ENCODE results near the gene ZSWIM2.

ZSWIM2 gene

DNA sequence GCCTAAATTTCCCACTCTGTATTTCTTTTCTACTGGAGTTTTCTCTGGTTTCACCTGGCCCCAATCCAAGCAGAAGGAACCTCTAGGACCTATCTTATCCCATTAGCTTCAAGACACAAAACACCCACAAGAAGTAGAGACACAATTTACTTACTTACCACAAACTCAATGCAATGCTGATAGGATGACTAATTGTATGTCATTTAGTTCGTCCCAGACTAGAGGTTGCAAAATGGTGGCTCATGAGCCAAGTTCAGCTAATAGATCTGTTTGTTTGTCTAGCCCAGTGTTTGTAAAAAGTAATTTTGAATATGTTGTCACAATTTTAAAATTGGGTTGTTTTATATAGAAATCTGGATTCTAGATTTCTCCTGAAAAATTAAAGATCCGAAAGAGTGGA, 34.7 kb upstream of the ZSWIM2 start:
- Histone ChIP-seq H3K36me3 (ENCODE audit: low read depth) (no peaks in the 10 kb centered on the region), H3K4me3 (ENCODE audit: severe bottlenecking) (no peak overlapping the region), H3K9me3 (ENCODE audit: severe bottlenecking) (no peaks in the 10 kb centered on the region), H3K27ac (ENCODE audit: poor library complexity, severe bottlenecking) (no peak overlapping the region), H3K4me1 (ENCODE audit: insufficient read depth, poor library complexity, severe bottlenecking) (no peaks in the 10 kb centered on the region), H3K27me3 (ENCODE audit: insufficient read depth, poor library complexity, severe bottlenecking) (no peaks in the 10 kb centered on the region)
- TF ChIP-seq, protein P1, sequence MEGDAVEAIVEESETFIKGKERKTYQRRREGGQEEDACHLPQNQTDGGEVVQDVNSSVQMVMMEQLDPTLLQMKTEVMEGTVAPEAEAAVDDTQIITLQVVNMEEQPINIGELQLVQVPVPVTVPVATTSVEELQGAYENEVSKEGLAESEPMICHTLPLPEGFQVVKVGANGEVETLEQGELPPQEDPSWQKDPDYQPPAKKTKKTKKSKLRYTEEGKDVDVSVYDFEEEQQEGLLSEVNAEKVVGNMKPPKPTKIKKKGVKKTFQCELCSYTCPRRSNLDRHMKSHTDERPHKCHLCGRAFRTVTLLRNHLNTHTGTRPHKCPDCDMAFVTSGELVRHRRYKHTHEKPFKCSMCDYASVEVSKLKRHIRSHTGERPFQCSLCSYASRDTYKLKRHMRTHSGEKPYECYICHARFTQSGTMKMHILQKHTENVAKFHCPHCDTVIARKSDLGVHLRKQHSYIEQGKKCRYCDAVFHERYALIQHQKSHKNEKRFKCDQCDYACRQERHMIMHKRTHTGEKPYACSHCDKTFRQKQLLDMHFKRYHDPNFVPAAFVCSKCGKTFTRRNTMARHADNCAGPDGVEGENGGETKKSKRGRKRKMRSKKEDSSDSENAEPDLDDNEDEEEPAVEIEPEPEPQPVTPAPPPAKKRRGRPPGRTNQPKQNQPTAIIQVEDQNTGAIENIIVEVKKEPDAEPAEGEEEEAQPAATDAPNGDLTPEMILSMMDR (IDR thresholded peaks at IDR 0.05; ENCODE audit: poor library complexity, severe bottlenecking) = no peak
- ATAC-seq (ENCODE audit: low read depth) = no peak
- DNase-seq (ENCODE audit: low spot score) = no peak

DNA sequence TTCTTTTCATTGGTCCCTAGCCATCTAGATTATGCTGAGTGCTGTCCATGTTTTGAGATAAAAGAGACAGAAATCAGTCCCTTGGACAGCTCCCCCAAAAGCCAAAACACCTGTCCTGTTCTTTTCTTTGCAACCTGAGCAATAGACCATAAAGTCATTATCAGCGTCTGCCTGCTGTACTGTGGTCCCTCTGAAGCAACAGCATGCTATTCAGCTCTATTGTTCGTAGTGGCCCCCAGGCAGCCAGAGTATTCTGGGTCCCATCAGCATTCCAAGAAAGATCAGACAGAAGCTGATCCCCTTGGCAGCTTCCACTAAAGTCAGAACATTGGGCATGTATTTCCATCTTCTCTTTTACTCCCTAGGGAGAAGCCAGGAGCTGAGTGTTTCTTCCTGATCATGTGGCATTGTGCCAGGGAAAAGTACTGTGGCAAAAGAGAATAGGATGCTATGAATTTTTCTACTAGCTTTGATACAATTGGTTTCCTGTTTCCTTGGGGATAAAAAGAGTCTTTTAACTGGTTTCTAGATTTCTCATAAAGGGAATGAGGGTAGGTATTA, 33.6 kb upstream of the ZSWIM2 start:
- Histone ChIP-seq H3K4me1 (ENCODE audit: insufficient read depth, poor library complexity, severe bottlenecking) (no peaks in the 10 kb centered on the region), H3K4me3 (ENCODE audit: severe bottlenecking) (no peak overlapping the region), H3K27ac (ENCODE audit: poor library complexity, severe bottlenecking) (no peak overlapping the region), H3K27me3 (ENCODE audit: insufficient read depth, poor library complexity, severe bottlenecking) (no peaks in the 10 kb centered on the region), H3K36me3 (ENCODE audit: low read depth) (no peaks in the 10 kb centered on the region), H3K9me3 (ENCODE audit: severe bottlenecking) (no peaks in the 10 kb centered on the region)
- DNase-seq (ENCODE audit: low spot score) (no peak), ATAC-seq (ENCODE audit: low read depth) (no peak)
- TF ChIP-seq, protein P1 (IDR thresholded peaks at IDR 0.05; ENCODE audit: poor library complexity, severe bottlenecking) = no peak

DNA sequence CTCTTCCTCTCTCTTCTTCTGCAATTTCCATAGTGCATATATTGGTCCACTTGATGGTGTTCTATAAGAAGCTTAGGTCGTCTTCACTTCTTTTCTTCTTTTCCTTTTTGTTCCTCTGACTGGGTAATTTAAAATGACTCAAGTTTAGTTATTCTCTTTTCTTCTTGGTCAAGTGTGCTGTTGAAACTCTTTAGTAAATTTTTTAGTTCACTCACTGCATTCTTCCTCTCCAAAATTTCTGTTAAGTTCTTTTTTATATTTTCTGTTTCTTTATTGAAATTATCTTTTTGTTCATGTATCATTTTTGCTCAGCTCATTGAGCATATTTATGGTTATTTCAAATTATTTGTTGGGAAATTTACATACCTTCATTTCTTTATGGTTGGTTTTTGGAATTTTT, 32.7 kb upstream of the ZSWIM2 start:
- DNase-seq (ENCODE audit: low spot score) (no peak), ATAC-seq (ENCODE audit: low read depth) (no peak)
- TF ChIP-seq, protein P1 (IDR thresholded peaks at IDR 0.05; ENCODE audit: poor library complexity, severe bottlenecking) = no peak
- Histone ChIP-seq H3K36me3 (ENCODE audit: low read depth) (no peaks in the 10 kb centered on the region), H3K9me3 (ENCODE audit: severe bottlenecking) (no peaks in the 10 kb centered on the region), H3K27me3 (ENCODE audit: insufficient read depth, poor library complexity, severe bottlenecking) (no peaks in the 10 kb centered on the region), H3K27ac (ENCODE audit: poor library complexity, severe bottlenecking) (no peak overlapping the region), H3K4me1 (ENCODE audit: insufficient read depth, poor library complexity, severe bottlenecking) (no peaks in the 10 kb centered on the region), H3K4me3 (ENCODE audit: severe bottlenecking) (no peak overlapping the region)

DNA sequence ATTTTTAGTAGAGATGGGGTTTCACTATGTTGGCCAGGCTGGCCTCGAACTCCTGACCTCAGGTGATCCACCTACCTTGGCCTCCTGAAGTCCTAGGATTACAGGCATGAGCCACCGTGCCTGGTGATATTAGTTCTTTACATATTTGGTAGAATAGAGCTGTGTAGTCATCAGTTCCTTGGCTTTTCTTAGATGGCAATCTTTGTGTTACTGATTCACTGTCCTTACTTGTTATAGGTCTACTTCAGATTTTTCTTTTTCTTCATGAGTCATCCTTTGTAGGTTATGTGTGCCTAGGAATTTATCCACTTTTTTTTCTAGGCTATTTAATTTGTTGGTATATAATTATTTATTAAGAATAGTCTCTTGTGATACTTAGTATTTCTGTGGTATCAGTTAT, 30.3 kb upstream of the ZSWIM2 start:
- Histone ChIP-seq H3K27ac (ENCODE audit: poor library complexity, severe bottlenecking) (no peak overlapping the region), H3K9me3 (ENCODE audit: severe bottlenecking) (no peaks in the 10 kb centered on the region), H3K4me3 (ENCODE audit: severe bottlenecking) (no peak overlapping the region), H3K27me3 (ENCODE audit: insufficient read depth, poor library complexity, severe bottlenecking) (no peaks in the 10 kb centered on the region), H3K4me1 (ENCODE audit: insufficient read depth, poor library complexity, severe bottlenecking) (no peaks in the 10 kb centered on the region), H3K36me3 (ENCODE audit: low read depth) (no peaks in the 10 kb centered on the region)
- no peak for ATAC-seq (ENCODE audit: low read depth)
- DNase-seq (ENCODE audit: low spot score) = no peak
- TF ChIP-seq, protein P1 (IDR thresholded peaks at IDR 0.05; ENCODE audit: poor library complexity, severe bottlenecking) = no peak

DNA sequence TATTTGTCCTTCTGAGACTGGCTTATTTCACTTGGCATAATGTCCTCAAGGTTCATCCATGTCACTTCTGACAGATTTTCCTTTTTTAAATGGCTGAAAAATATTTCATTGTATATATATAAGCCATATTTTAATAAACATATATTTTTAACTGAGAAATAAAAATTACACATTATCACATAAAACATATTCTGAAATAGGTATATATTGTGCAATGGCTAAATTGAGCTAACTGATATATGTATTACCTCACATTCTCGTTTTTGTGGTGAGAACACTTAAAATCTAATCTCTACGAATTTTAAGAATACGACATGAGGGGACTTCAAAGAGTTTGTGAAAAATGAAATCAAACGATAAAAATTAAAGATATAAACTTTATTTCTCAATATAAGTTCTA, 25.7 kb upstream of the ZSWIM2 start:
- no peak overlapping the region for H3K4me3 ChIP-seq (ENCODE audit: severe bottlenecking)
- no peaks in the 10 kb centered on the region for H3K9me3 ChIP-seq (ENCODE audit: severe bottlenecking)
- DNase-seq (ENCODE audit: low spot score) (no peak), ATAC-seq (ENCODE audit: low read depth) (no peak)
- no peak overlapping the region for H3K27ac ChIP-seq (ENCODE audit: poor library complexity, severe bottlenecking)
- no peaks in the 10 kb centered on the region for H3K4me1 ChIP-seq (ENCODE audit: insufficient read depth, poor library complexity, severe bottlenecking)
- no peaks in the 10 kb centered on the region for H3K36me3 ChIP-seq (ENCODE audit: low read depth)
- TF ChIP-seq, protein P1 (IDR thresholded peaks at IDR 0.05; ENCODE audit: poor library complexity, severe bottlenecking) = no peak
- H3K27me3 ChIP-seq (ENCODE audit: insufficient read depth, poor library complexity, severe bottlenecking) = no peaks in the 10 kb centered on the region

All from RWPE2 (cell line).